GM18499 (cell line): ENCODE measurements around the gene TAF1C.
"Not testable (repeated sequence)": the region's sequence is repeated elsewhere in the genome, so short reads cannot be mapped to it uniquely, and the experiment has no call there.

Source experiments
- ATAC-seq: cut with Tn5 transposase; IDR thresholded peaks from one replicate; pipeline ENCODE4 v1.9.1; 2021; ENCODE audit warnings: moderate number of reproducible peaks; ENCODE audit not compliant: insufficient read depth, unreplicated experiment

The TAF1C gene, protein sequence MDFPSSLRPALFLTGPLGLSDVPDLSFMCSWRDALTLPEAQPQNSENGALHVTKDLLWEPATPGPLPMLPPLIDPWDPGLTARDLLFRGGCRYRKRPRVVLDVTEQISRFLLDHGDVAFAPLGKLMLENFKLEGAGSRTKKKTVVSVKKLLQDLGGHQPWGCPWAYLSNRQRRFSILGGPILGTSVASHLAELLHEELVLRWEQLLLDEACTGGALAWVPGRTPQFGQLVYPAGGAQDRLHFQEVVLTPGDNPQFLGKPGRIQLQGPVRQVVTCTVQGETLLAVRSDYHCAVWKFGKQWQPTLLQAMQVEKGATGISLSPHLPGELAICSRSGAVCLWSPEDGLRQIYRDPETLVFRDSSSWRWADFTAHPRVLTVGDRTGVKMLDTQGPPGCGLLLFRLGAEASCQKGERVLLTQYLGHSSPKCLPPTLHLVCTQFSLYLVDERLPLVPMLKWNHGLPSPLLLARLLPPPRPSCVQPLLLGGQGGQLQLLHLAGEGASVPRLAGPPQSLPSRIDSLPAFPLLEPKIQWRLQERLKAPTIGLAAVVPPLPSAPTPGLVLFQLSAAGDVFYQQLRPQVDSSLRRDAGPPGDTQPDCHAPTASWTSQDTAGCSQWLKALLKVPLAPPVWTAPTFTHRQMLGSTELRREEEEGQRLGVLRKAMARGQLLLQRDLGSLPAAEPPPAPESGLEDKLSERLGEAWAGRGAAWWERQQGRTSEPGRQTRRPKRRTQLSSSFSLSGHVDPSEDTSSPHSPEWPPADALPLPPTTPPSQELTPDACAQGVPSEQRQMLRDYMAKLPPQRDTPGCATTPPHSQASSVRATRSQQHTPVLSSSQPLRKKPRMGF

GRCh38 chr16:84186685-84187437 is at the start of gene TAF1C:
Gene TAF1C (minus strand): TSS chr16:84187057. CDS start chr16:84184988, 2,069 bp downstream.
- ATAC-seq: peak; percentile 61

DNA sequence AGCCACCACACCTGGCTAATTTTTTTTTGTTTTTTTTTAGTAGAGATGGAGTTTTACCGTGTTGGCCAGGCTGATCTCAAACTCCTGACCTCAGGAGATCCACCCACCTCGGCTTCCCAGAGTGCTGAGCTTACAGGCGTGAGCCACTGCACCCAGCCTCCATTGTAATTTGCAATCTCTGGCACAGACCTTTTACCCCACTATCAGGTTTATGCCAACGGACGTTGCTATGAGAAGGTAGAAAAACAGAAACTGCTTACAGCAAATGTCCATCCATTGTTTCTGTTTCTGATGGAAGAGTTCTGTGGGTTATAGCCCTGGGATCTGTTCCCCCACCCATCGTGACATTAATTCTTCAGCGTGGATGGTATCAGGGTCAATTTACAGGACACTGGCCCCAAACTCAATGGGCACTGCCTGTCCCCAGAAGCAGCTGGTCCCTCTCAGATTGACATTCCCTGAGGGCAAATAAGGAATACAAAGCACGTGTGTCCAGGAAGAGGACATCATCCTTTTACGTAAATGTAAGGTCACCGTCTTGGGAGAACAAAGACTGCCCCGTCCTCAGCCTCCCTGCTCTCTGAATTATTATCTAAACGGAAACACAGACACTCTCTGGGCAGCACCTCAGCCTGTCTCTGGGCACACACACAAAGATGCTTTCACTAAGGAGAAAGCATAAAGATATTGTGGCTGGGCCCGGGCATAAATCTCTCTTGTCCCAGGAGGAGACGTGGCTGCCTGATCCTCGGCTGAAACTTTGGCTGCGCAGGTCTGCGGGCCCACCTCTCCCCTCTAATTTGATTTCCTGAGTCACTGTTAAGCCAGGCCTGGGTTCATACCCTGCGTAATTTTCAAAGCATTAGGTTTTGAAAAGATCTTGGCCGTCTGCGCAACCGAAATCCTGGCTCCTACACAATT is 47.7 kb upstream of the TAF1C start:
- ATAC-seq: no peak

DNA sequence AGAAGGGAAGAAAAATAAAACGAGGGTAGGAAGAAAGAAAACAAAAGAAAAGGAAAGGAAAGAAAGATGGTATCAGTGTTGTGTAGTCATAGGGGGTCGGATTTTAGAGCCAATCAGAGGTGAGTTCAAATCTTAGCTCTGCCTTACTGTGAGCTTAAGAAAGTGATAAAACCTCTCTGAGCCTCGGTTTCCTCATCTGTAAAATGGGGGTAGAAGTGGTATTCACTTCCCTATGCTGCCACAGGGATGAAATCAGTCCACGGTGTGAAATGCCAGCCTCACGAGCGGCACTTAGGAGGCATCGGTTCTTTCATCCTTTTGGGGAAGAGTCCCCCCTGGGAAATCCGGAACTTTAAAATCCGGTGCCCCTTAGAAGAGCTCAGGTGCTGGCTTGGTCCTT is 46.9 kb upstream of the TAF1C start:
- ATAC-seq: no peak

- ATAC-seq: no peak
Measured at GRCh38 chr16:84232969-84233368, 46.1 kb upstream of the TAF1C start.

DNA sequence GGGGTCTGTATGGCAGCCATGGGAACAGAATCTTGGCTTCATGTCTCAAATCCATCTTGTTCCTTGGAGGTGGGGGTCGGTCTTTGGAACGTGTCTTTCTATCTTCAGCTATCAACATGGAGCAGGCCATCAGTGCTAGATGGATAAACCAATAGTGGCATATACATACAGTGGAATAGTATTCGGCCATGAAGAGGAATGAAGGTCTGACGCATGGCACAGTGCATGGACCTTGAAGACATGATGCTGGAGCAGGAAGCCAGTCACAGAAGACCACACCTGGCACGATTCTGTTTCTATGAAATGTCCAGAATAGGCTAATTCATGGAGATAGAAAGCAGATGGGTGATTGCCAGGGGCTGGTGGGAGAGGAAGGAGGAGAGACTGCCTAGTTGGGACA is 45.2 kb upstream of the TAF1C start:
- ATAC-seq: no peak

DNA sequence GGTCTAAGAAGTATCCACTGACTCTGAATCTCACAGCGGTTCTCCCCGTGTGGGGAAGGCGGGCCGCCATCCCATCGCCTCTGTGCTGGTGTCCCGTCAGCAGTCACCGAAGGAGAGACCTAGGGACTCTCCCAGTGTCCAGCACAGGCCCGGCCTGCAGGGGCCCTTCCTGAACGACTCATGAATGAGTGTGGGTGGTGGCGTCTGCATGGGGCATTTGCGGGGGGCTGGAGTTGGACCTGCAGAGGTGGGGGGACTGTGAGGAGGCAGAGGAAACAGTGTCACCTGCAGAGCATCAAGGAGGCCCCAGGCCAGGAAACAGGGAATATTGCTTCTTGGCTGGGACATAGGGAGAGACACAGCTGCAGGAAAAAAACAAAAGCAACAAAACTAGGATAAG is 42.6 kb upstream of the TAF1C start:
- ATAC-seq: no peak

DNA sequence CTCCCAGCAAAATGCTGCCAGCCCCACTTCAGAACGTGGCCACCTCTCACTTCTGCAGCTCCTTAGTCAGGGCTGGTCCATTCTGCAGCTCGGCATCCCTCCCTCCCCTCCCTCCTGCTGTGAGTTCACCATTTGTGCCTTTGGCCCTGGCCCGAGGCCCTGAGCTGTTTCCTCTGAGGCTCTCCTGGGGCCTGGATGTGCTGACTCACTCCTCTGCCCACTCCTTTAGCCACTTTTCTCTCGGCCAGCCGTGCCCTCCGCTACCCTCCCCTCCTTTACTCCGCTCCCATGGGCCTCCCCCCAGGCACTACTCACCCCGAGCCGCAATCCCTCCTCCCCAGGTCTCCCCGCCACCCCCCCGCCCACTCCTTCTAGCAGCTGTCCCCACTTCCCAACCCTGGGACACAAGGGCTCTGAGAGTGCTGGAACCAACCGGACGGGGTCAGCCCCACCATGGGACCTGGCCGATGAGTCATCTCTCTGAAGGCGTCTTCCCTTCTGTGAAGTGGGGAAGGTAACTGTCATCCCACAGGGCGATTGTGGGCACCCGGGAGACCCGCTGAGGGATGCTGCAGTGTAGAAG is 41.5 kb upstream of the TAF1C start:
- ATAC-seq: no peak

DNA sequence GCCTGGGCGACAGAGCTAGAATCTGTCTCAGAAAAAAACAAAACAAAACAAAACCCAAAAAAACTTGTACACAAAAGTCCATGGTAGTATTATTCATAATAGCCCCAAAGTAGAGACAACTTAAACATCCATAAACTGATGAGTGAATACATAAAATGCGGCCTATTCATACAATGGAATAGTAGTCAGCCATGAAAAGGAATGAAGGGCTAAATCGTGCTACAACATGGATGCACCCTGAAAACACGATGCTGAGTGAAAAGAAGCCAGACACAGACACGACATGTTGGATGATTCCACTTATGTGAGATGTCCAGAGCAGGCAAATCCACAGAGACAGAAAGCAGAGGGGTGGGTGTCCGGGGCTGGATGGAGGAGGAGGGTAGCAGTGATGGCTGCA is 40.7 kb upstream of the TAF1C start:
- ATAC-seq: no peak

DNA sequence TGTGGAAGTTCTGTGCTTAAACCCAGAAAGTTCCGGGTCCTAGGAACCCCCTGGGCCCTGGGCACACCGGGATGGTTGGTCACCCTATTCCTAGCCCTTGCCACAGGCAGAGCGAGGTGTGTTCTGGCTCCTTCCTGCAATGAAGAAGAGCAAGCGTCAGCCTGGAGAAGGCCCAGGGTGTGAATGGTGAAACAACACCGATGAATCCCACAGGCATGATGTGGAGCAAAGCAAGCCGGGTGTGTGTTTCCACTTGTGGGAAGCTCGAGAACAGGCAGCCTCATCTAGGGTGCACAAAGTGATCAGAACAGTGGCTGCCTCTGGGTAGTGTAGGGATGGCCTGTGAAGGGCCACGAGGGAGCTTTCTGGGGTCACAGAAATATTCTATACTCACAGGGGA is 39.2 kb upstream of the TAF1C start:
- ATAC-seq: no peak

GRCh38 chr16:84225571-84225970 is 38.7 kb upstream of the TAF1C start:
- ATAC-seq: no peak

GRCh38 chr16:84225126-84225525 is 38.3 kb upstream of the TAF1C start:
- ATAC-seq: no peak

DNA sequence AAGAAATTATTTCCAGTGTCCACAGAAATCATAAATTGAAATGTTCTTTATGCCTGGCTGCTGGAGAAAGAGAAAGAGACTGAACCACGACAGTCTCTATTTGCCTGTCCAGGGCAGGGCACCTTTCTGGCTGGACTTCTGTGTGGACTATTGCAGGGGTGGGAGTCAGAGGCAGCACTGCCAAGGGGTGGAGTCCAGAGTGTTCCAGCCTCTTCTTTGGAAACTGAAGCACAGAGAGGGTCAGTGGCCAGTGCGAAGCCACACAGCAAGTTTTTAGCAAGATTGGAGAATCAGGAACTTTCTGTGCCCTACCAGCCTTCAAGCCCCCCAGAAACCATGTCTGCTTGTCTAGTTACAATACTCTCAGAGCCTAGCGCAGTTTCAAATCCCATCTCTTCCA is 37.7 kb upstream of the TAF1C start:
- ATAC-seq: no peak

GRCh38 chr16:84223456-84223855 is 36.6 kb upstream of the TAF1C start:
- no peak for ATAC-seq

DNA sequence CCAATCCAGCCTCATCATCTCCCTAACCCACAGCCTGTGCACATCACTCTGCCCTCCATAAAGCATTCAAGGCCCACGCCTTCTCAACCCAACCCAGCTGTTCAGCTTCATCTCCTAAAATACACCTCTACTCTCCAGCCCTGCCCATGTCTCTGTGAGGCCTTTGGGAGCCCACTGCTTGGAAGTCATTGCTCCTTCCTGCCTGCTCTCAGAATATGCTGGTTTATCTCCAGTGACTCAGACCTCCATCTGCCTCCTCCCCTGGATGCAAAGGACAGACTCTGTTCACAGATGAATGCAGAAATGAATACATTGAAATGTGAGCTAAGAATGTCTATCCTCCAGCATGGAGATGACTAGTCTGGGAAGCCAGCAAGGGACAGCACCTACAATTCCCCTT is 34.0 kb upstream of the TAF1C start:
- ATAC-seq: no peak

DNA sequence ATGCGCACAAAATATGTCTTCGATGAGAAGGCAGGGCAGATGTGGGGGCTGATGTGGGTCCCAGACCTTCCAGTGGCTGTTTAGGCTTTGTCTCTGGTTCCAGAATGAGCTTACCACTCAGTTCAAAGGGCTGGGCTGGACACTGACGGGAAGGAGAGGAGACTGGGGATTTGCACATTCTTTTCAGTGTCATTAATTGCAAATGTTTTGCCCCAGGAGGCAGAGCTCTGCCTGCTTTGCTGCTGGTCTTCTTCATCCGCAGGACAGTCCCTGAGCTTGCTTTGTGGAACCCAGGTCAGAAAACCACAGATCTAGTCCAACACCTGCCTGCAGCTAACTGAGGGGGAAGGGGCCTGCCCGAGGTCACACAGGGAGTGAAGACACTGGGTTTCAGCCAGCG is 32.1 kb upstream of the TAF1C start:
- no peak for ATAC-seq

DNA sequence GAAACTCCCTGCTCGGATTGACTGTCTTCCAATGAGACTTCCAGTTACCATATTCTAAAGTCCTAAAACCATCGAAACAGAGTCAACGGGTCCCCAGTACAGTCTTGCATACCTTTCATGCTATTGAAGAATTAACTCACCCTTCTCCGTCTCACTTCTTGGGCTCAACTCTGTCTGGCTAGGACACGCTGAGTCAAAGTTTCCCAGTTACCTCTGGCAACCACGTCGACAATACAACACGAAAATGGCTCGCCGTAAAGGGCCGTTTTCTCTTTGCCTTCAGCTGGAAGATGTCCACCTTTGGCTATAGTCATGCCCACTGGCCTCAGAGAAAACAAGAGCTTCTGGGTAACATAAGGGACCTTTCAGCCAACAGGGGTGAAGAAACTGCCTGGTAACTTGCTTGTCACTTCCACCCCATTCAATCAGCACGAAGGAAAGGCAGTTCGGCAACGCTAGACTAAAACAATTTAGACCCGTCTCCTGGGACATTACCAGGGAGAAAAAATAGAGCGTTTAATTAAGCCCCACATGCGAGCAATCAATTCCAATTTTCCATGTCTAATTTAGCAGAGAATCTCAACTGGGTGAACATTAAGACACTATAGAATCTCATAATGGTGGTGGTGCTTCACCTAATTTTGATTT is 31.4 kb upstream of the TAF1C start:
- no peak for ATAC-seq

DNA sequence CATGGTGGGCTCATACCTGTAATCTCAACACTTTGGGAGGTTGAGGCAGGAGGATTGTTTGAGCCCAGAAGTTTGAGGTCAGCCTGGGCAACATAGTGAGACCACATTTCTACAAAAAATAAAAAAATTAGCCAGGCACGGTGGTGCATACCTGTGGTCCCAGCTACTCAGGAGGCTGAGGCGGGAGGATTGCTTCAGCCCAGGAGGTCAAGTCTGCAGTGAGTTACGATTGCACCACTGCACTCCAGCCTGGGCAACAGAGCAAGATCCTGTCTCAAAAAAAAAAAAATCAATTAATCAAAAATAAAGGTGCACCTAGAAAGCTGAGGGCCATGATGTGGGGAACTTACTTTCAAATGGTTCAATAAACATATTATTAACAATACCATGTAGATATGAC is 29.3 kb upstream of the TAF1C start:
- ATAC-seq: not testable (repeated sequence)

DNA sequence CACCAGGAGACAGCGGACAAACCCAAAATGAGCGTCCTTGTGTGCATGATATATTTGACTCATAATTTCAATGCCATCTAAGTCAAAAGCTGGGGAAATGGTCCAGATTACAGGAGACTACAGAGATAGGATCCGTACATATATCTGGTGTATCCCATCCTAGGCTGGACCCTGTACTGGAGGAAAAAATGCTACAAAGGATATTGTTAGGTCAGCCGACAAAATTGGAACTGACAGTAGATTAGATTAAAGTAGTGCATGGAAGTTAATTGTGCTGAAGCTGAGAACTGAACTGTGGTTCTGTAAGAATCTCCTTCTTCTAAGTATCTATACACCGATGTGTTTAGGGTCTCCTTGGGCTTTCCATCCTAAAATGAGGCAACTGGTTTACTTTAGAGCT is 28.7 kb upstream of the TAF1C start:
- ATAC-seq: no peak

DNA sequence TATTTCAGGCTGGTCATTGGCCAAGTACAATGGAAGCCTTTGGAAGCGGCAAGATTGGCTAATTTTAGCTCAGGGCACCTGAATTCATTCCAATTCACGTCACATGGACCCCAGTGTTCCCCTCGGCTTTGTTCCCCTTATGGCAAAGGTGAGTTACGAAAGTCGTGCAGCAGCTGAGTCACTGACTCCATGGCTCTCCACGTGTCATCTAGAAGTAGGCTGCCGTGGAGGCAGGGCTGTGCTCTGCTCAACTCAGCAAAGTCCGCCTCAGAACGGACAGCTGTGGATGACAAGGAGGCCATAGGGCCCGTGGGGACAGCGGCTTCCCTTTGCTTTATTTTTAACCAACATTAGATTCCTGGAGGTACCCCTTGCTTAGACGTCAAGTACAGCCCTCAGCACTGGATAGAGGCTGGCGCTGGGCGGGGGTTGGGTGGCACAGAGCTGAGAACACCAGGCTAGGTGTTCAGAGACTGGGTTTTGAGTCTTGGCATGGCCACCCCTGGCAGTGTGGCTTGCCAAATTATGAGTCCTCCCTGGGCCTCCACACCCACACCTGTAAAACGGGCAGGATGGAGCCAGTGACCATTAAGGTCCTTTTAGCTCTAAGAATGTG is 27.7 kb upstream of the TAF1C start:
- no peak for ATAC-seq
